ENCODE measurements around the gene DIP2C.

The DIP2C gene

GRCh38 chr10:451021-451471 is 238.4 kb downstream of the DIP2C start:
- no peak for TF ChIP-seq CTCF (IDR thresholded peaks at IDR 0.05)

GRCh38 chr10:450463-450862 is 239.0 kb downstream of the DIP2C start:
- no peak for TF ChIP-seq CTCF (IDR thresholded peaks at IDR 0.05)

- no peak for TF ChIP-seq CTCF (IDR thresholded peaks at IDR 0.05)
Observed at GRCh38 chr10:443459-443858, 246.0 kb downstream of the DIP2C start.

- TF ChIP-seq CTCF (IDR thresholded peaks at IDR 0.05) = no peak
Observed at GRCh38 chr10:442209-442608, 247.3 kb downstream of the DIP2C start.

GRCh38 chr10:441659-442058 is 247.8 kb downstream of the DIP2C start:
- TF ChIP-seq CTCF (IDR thresholded peaks at IDR 0.05) = no peak

- TF ChIP-seq CTCF (IDR thresholded peaks at IDR 0.05) = no peak
Observed at GRCh38 chr10:440127-440526, 249.3 kb downstream of the DIP2C start.

GRCh38 chr10:437698-438490 is 251.6 kb downstream of the DIP2C start:
- TF ChIP-seq CTCF (IDR thresholded peaks at IDR 0.05) = no peak

Data from LNCAP (cell line).